Mucosa of rectum (tissue), 2 donors: ENCODE measurements around the gene BRME1.
A peak's percentile ranks its signal among the peaks of the same experiment; 100 is the strongest.

Experiments
- H3K27ac ChIP-seq, 2 donors: one replicate each; pipeline ENCODE4 v1.7.0; 2013; ENCODE audit warnings: inconsistent platforms in 2 of 2, low read depth in 2 of 2, low read length in 2 of 2
- H3K27me3 ChIP-seq, 2 donors: one replicate each; pipeline ENCODE4 v1.7.0; 2013; ENCODE audit warnings: low read length in 2 of 2; ENCODE audit not compliant: control insufficient read depth in 2 of 2, insufficient read depth in 2 of 2
- H3K36me3 ChIP-seq, 2 donors: one replicate each; pipeline ENCODE4 v1.7.0; 2013; ENCODE audit warnings: low read length in 2 of 2; ENCODE audit not compliant: control insufficient read depth in 2 of 2, insufficient read depth in 2 of 2
- H3K4me1 ChIP-seq, 2 donors: one replicate each; pipeline ENCODE4 v1.7.0; 2013; ENCODE audit warnings: low read length in 2 of 2, mild to moderate bottlenecking in 1 of 2; ENCODE audit not compliant: control insufficient read depth in 2 of 2, insufficient read depth in 2 of 2
- H3K4me3 ChIP-seq, 2 donors: one replicate each; pipeline ENCODE4 v1.7.0; 2013; ENCODE audit warnings: low read length in 2 of 2
- H3K9ac ChIP-seq, 2 donors: one replicate each; pipeline ENCODE4 v1.7.0; 2013; ENCODE audit warnings: low read length in 2 of 2, low read depth in 1 of 2, mild to moderate bottlenecking in 1 of 2
- H3K9me3 ChIP-seq, 2 donors: one replicate each; pipeline ENCODE4 v1.7.0; 2013; ENCODE audit warnings: low read length in 2 of 2; ENCODE audit not compliant: control insufficient read depth in 2 of 2
- donor health status: healthy.
- donor health status: Normal muscosa, but diverticular disease.

Gene BRME1

GRCh38 chr19:13847407-13848339 is 58.2 kb downstream of the BRME1 start:
- H3K27ac ChIP-seq: peak overlapping the region; percentile 100
- H3K9me3 ChIP-seq: no peaks in the 10 kb centered on the region
- no peaks in the 10 kb centered on the region for H3K36me3 ChIP-seq
- H3K4me1 ChIP-seq: peaks cover 40 to 62% of the 10 kb centered on the region in 2 donors
- no peaks in the 10 kb centered on the region for H3K27me3 ChIP-seq
- H3K9ac ChIP-seq: peak overlapping the region; percentile 75 to 77
- H3K4me3 ChIP-seq: peak overlapping the region; percentile 63 to 76

GRCh38 chr19:13846557-13847406 is 59.1 kb downstream of the BRME1 start:
- H3K4me3 ChIP-seq: peak overlapping the region; percentile 63 to 76
- H3K9me3 ChIP-seq: no peaks in the 10 kb centered on the region
- H3K9ac ChIP-seq: peak overlapping the region; percentile 75 to 77
- H3K27me3 ChIP-seq: no peaks in the 10 kb centered on the region
- no peaks in the 10 kb centered on the region for H3K36me3 ChIP-seq
- peak overlapping the region; percentile 100 for H3K27ac ChIP-seq
- H3K4me1 ChIP-seq: peaks cover 40 to 62% of the 10 kb centered on the region in 2 donors

GRCh38 chr19:13844130-13844631 is 61.7 kb downstream of the BRME1 start:
- peaks cover 51 to 69% of the 10 kb centered on the region in 2 donors for H3K4me1 ChIP-seq
- H3K9ac ChIP-seq: peak overlapping the region; percentile 24 to 96
- H3K4me3 ChIP-seq: no peak overlapping the region
- peak overlapping the region; percentile 97 to 100 for H3K27ac ChIP-seq
- H3K36me3 ChIP-seq: no peaks in the 10 kb centered on the region
- H3K27me3 ChIP-seq: no peaks in the 10 kb centered on the region
- H3K9me3 ChIP-seq: no peaks in the 10 kb centered on the region

GRCh38 chr19:13843104-13843921 is 62.6 kb downstream of the BRME1 start:
- Histone ChIP-seq H3K9ac (peak overlapping the region; percentile 94 to 96), H3K27ac (peak overlapping the region; percentile 97 to 100), H3K4me1 (peaks cover 59 to 75% of the 10 kb centered on the region in 2 donors), H3K36me3 (peaks cover 0 to 3% of the 10 kb centered on the region in 2 donors), H3K27me3 (no peaks in the 10 kb centered on the region), H3K9me3 (no peaks in the 10 kb centered on the region), H3K4me3 (peak overlapping the region; percentile 75 to 79)

- H3K4me1 ChIP-seq: peaks cover 60 to 71% of the 10 kb centered on the region in 2 donors
- H3K36me3 ChIP-seq: peaks cover 0 to 3% of the 10 kb centered on the region in 2 donors
- no peaks in the 10 kb centered on the region for H3K27me3 ChIP-seq
- H3K9me3 ChIP-seq: no peaks in the 10 kb centered on the region
- H3K9ac ChIP-seq: peak overlapping the region; percentile 94 to 96
- peak overlapping the region; percentile 97 to 100 for H3K27ac ChIP-seq
- H3K4me3 ChIP-seq: peak overlapping the region; percentile 79 to 84
These were observed 63.4 kb downstream of the BRME1 start for GRCh38 chr19:13842291-13843103.

- H3K36me3 ChIP-seq: peaks cover 0 to 3% of the 10 kb centered on the region in 2 donors
- peak overlapping the region; percentile 79 to 84 for H3K4me3 ChIP-seq
- peak overlapping the region; percentile 93 to 96 for H3K9ac ChIP-seq
- H3K27ac ChIP-seq: peak overlapping the region; percentile 97 to 100
- no peaks in the 10 kb centered on the region for H3K9me3 ChIP-seq
- H3K27me3 ChIP-seq: no peaks in the 10 kb centered on the region
- H3K4me1 ChIP-seq: peaks cover 63 to 71% of the 10 kb centered on the region in 2 donors
These were observed 64.0 kb downstream of the BRME1 start for GRCh38 chr19:13841962-13842290.

GRCh38 chr19:13841086-13841961 is 64.6 kb downstream of the BRME1 start:
- no peaks in the 10 kb centered on the region for H3K9me3 ChIP-seq
- peaks cover under 1 to 4% of the 10 kb centered on the region in 2 donors for H3K36me3 ChIP-seq
- H3K9ac ChIP-seq: peak overlapping the region; percentile 93 to 96
- peak overlapping the region; percentile 97 to 100 for H3K27ac ChIP-seq
- H3K4me1 ChIP-seq: peaks cover 61 to 69% of the 10 kb centered on the region in 2 donors
- no peaks in the 10 kb centered on the region for H3K27me3 ChIP-seq
- H3K4me3 ChIP-seq: peak overlapping the region; percentile 79 to 84

GRCh38 chr19:13840305-13841085 is 65.4 kb downstream of the BRME1 start:
- peaks cover 9% of the 10 kb centered on the region in 2 donors for H3K36me3 ChIP-seq
- H3K9ac ChIP-seq: peak overlapping the region; percentile 93 to 96
- H3K4me3 ChIP-seq: peak overlapping the region; percentile 79 to 84
- peak overlapping the region; percentile 97 to 100 for H3K27ac ChIP-seq
- H3K9me3 ChIP-seq: no peaks in the 10 kb centered on the region
- H3K27me3 ChIP-seq: no peaks in the 10 kb centered on the region
- H3K4me1 ChIP-seq: peaks cover 64 to 71% of the 10 kb centered on the region in 2 donors
